AG09309 (cell line): ENCODE data around the gene MEN1.

ENCODE experiments used
- DNase-seq: peaks from one replicate; pipeline ENCODE4 v3.0.0-alpha.2; 2010; ENCODE audit warnings: low read depth
- H3K4me3 ChIP-seq: 2 replicates; pipeline ENCODE4 v1.5.1; 2011; ENCODE audit warnings: mild to moderate bottlenecking, low read depth, low read length, moderate library complexity; ENCODE audit not compliant: control insufficient read depth
- CTCF ChIP-seq: IDR thresholded peaks from 2 replicates; pipeline ENCODE4 v1.5.1; 2011; ENCODE audit warnings: mild to moderate bottlenecking, low read depth, low read length, inconsistent platforms; ENCODE audit not compliant: insufficient read depth, control insufficient read depth; ENCODE audit errors: missing control alignments

MEN1 gene

DNA sequence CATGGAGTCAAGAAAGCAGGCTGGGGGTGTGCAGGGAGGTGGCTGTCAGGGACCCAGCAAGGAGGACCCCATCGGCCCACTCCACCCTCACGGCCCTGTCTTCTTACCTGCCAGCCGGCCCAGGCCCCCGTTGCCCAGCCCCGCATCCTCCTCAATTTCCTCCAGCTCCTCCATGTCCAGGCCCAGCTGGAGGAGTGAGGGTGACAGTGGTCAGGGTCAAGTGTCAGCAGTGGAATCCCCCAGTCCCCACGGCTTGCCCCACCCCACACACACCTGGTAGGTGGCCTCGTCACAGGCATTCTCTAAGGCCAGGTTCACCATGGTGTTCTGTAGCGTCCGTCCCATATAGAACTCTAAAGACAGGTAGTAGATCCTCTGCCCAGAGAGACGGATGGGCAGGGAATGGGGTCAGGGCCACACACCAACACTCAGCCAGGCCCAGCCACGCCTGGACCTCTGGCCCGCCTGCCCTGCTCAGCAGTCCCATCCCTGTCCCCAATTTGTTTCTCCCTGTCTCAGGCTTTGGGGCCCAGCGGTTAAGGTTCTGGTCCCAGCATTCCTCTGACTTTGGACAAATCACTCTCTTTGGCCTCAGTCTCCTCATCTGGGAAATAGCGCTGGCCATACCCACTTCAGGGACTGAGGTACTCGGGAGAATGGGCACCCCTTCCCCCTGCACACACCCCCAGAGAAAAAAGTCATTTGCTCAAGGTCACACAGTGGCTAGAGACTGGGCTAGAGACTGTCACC is 51.8 kb downstream of the MEN1 start:
- TF ChIP-seq CTCF, result no peak
- no peak for DNase-seq
- no peak overlapping the region for H3K4me3 ChIP-seq

GRCh38 chr11:64757549-64758329 is 52.6 kb downstream of the MEN1 start:
- TF ChIP-seq CTCF, result no peak
- no peak for DNase-seq
- H3K4me3 ChIP-seq, result no peak overlapping the region

- DNase-seq, result no peak
- no peak for TF ChIP-seq CTCF
- no peak overlapping the region for H3K4me3 ChIP-seq
Measured at GRCh38 chr11:64755681-64756361, 54.5 kb downstream of the MEN1 start.

DNA sequence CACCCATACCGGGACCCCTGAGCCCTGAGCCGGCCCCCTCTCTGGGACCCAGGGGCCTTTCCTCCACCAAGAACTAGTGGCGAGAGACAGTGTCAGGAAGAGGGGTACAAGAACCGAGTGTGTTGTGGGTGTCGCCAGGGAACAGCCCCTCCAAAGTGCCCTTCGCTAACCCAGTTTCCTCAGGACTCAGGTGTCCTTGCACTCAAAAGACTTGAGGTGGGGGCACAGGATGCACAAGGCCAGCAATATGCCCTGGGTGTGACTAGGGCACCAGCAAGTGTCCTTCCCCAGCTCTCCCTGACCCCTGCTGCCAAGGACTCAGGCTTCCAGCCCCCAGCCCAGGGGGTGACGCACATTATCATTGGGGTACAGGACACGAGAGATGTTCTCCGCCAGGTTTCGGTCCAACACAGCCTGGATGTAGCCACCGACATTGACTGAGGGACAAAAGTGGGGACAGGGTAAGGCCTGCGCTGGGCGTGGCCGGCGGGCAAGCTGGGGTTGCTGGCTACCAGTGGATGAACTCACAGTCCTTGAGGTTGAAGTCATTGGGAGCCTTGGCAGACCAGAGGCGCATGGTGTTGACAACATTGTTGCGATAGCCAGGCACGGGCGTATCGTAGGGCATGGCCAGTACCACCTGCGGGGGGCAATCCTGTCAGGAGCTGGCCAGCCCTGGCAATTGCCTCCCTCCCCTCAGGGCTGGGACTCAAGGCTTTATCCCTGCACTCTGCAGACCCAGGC is 55.3 kb downstream of the MEN1 start:
- no peak for TF ChIP-seq CTCF
- no peak overlapping the region for H3K4me3 ChIP-seq
- no peak for DNase-seq

DNA sequence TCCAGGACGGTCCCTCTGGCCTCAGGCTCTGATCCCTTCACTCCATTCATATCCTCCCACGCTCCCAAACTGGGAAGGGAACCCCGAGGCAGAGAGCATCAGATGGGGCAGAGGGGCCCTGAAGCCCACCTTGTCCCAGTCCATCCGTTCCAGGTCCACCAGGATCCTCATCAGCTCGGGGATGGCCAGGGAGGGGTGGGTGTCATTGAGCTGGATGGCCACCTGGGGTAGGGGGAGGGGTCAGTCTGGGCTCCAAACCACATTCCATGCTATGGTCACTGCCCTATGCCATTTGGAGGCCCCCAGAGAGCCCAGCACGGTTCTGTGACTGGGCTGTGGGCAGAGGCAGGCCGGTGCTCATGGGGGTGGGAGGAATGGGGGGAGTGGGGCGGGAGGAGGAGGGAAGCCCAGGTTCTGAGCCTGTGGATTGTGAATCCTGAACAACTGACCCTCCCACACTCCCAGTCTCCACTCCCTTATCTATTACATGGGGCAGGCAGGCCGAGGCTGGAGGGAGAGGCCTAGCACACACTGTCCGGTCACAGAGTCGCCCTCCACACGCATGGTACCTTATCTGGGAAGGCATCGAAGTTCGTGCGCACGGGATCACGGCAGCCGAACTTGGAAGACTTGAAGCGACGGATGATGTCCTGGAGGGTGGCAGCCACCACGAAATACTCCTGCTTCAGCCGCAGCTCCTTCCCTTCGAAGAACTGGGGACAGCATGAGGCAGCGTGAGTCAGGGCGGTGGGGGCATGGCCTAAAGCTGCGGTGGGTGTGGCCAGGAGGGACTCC is 56.0 kb downstream of the MEN1 start:
- no peak for TF ChIP-seq CTCF
- H3K4me3 ChIP-seq, result no peak overlapping the region
- no peak for DNase-seq
